Measurements from ENCODE around the gene UBE2QL1.

The UBE2QL1 gene

DNA sequence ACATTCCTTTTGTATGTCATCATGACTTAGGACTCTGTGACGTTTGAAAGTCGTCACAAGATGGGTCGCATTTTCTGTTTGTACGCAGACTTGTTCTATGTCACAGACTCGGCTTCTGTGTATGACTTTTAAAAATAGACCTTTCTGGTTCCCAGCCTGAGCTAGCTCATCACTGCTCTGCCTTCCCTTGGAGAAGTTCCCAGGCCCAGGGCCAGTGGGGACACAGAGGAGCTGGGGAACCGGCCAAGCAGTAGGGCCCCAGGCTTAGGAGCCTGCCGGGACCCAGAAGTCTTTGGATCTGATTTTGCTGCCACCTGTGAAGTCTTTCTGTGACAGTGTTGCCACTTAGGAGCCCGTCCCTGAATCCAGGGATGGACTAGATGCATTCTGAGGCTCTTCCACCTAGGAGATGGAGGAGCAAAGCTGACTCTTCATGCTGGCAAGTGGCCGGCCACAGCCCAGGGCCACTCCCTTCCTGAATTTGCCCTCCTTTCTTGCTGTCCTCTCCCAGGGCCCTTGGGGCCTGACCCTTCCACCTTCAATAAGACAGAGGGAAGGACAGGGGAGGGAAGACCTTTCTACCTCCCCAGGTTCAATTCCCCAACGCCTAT lies 18.1 kb upstream of the UBE2QL1 start:
- no peak for DNase-seq

DNA sequence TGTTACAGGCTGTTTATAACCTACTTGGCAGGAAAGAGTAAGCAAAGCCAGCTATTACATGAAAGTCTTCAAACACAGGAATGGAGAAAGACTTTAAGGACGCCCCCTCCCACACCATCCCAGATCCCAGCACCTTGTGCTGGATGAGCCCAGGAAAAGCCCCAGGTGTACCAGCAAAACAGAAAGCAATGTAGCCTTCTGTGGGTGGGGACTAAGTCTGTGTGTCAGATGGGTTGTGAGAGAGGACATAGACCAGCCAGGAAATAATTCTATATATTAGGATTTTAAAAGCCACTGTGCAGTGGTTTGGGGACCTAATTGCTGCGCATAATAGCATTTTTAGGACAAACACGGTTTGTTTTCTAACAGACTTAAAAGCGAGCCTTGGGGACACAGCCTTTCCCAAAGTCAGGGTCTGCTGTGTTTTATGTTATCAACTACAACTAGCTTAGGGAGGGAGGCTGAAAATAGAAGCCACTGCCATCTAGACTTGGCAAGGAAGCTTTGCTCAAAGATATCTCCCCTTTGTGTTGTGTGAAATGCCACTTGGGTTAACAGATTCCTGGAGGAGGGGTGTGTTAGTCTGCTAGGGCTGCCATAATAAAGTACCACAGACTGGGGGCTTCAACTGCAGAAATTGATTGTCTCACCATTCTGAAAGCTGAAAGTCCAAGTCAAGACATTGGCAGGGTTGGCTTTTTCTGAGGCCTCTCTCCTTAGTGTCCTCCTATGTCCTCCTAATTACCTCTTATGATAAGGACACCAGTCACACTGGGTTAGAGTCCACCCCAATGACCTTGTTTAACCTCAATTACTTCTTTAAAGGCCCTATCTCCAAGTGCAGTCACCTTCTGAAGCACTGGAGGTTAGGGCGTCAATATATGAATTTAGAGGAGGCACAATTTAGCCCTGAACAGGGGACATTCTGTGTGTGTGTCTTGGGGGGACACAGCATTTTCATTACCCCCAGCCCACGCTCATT lies 17.2 kb upstream of the UBE2QL1 start:
- no peak for DNase-seq

DNA sequence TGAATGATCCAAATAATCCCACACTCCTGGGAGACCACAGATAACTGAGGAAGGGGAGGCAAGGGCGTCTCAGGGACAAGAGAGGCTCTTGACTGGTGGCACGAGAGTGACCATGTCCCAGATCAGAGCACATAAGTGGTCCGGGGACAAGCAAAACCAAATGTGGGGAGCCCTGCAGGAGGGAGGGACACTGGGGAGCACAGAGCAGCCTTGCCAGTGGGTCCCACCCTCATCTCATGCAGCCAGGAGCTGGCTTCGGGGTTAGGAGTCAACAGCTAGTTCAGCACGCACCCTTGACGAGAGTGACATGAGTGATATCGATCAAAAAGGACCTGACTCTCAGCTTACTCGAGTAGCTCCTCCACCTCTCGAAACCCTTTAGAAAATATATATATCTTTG lies 16.5 kb upstream of the UBE2QL1 start:
- no peak for DNase-seq

DNA sequence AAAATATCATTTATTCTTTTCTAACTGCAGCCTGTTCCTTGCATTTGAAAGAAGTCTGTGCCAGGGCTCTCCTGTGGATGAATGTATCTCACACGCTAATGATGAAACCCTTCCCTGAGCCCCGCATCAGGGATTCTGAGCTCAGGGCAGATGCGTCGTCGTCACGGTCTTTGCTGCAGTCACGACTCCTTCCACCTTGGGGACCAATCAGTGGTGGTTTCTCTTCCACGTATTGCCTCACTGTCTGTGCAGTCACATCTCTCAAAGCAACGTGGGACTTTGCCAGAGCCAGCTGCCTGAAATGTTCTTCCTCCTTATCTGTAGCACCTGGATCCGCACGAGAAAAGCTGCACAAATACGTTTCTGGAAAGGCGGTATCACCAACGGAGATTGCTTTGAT lies 13.9 kb upstream of the UBE2QL1 start:
- DNase-seq: no peak

DNA sequence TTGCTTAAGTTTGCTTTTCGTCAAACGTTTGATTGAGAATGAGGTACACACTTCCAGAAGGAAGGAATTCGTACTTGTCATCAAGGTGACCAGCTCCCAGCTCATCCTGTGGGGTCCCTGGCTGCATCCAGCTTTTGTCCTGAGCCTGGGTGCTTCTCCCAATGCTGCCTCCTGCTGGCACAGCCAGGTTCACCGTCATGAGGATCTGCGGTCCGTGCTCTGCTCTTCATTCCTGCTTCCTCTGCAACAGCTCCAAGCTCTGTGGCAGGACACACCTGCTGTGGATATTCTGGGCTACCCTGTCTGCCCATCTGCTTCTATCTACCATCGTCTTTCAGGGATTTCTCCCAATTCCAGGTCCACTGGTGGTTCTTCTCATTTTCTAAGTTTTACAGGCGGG lies 13.3 kb upstream of the UBE2QL1 start:
- no peak for DNase-seq

DNA sequence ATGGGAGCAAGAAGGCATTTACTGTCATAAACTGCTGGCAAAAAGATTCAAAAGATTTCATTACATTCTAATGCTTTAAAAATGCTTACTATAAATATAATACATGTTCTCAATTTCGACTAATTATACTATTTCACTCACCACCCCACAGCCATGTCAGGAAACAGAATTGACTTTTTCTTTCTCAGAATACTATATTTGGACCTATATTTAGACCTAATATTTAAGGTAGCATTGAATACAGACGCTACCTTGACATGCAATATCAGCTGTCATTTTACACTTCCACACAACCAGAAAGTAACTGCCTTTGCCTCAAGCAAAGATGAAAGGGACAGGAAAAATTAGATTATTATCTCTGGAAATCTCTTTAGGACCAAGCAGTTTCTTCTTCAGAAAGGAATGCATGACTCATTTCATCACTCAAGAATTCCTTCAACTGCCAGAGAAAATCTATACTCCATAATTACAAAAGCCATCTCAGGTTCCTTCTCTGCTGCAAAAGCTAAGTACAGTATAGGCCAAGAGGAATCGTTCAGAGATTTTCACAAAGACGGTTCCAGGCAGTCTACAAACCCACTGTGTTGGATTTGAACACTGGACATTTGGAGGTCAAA lies 11.8 kb upstream of the UBE2QL1 start:
- peak; percentile 22 for DNase-seq

DNA sequence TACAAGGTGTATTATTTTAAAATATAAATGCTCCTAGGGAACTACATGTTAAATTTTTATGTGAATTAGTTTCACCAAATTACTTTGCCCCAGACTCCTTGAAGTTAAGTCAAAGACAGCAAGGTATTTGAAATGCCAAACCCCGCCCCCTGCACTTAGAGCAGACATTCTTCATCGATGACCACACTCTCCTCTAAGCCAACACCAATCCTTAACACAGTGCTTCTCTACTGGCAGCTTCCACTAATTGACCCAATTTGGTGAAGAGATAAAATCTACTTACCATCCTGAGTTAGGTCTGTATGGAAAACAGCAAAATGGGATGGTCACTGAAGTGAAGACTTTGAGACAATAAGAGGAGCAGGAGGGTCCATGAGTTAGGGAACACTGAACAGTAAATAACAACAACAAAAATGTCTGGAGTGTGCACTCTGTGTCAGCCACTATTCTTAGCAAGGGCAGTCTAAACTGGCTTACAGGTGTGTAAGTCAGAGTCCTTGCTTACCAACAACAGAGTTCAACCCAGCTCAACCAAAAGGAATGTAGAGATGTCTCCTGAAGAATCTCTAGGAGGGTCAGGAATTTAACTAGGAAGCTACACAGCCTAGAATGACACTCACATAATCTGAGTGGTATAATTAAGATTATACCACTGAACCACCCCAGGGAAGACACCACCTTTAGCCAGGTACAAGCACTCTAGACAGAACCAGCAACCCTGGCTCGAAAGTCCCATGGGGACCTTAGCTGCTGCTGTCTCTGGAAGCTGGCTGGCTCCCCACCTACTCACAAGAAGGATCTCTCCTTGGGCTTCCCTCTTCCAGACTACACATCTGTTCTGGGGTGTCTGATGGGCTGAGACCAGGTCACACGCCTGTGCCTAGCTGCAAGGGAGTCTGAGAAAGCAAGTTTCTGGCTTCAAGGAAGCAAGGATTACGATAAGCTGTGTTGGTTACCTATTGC lies 8.8 kb upstream of the UBE2QL1 start:
- no peak for DNase-seq

DNA sequence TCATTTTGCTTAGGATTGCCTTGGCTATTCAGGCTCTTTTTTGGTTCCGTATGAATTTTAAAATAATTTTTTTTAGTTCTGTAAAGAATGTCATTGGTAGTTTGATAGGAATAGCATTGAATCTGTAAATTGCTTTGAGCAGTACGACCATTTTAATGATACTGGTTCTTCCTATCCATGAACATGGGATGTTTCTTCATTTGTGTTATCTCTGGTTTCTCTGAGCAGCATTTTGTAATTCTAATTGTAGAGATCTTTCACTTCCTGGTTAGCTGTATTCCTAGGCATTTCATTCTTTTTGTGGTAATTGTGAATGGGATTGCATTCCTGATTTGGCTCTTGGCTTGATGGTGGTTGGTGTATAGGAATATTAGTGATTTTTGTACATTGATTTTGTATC lies 6.3 kb upstream of the UBE2QL1 start:
- DNase-seq: no peak

DNA sequence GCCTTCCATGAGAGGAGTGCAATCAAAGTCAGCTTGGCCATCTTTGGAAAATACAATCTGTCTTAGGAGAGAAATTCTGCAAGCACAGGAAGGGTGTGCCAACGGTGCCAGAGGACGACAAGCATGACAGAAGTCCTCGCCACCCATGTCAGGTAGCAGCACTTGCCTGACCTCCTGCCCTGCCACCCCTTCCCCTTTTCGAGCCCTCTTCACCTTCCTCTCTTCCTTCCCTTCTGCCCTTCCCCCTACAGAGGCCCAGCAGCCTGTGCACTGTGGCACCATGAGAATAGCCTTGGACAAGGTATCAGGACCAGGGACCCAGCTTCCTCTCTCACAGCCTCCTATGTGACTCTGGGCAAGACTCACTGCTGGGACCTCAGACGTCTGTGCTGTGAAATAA lies 5.3 kb upstream of the UBE2QL1 start:
- no peak for DNase-seq

DNA sequence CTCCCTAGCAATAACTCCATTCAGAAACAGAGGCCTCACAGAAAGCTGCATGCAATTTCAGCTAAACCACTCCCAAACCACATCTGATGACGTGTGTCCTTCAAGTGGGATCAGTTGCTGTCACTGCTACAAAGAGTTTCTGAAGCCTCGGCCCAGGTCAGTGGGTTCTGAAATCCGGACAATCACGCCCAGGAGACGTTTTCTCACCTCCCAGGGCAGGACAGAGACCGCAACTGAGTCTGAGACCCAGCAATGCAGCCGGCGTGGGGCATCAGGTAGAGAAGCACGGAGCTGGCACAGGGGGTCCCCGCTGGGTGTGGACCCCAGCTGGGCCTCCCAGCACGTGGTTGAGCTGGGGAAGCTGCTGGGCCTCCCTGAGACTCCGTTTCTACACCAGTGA lies 2.6 kb upstream of the UBE2QL1 start:
- no peak for DNase-seq

DNA sequence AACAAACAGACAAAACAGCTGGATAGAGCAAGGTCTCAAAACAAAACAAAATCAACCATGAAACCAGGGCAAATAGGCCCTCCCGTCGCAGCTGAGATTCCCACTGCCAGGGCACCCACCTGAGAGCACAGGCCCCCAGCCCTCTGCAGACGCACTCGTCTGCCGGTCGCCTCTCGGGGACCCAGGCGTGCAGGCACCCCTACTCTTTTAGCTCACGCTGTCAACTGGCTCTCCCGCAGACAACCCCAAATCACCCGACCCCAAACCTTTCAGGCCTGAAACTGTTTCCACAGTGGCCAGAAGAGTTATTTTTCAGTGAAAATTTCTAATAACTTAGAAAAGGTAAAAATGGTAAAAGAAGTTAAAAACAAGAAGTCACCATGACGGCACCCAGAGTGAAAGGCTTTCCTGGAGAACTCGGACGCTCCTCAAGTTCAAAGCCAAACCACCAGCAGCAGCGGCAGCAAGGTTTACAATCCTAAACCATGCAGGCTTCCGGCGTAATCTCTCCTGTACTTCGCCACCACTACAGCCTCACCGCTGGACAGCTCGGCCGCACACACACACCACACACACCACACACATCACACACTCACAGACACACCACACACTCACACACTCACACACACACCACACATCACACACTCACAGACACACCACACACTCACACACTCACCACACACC lies 1.9 kb upstream of the UBE2QL1 start:
- no peak for DNase-seq

DNA sequence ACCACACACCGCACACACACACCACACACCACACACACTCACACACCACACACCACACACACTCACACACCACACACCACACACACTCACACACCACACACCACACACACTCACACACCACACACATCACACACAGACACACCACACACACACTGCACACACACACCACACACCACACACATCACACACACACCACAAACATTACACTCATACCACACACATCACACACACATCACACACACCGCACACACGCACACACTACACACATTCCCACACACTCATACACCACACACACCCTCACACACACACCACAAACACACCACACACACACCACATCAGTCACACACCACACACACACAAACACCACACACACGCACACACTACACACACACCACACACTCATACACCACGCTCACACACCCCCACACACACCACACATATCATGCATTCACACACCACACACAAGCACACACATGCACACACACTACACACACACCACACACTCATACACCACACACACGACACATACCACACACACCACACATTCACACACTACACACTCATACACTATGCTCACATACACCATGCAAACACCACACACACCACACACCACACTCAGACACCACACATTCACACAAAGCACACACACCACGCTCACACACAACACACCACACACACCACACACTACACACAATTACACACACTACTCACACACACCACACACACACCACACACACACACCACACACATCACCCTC lies 1.1 kb upstream of the UBE2QL1 start:
- no peak for DNase-seq

DNA sequence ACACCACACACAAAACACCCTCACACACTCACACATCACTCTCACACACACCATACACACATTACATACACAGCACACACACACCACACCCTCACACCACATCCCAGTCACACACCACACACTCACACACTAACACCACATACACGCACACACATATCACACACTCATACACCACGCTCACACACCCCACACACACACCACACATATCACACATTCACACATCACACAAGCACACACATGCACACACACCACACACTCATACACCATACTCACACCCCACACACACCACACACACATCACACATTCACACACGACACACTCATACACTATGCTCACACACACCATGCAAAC lies 543 bp upstream of the UBE2QL1 start:
- DNase-seq: no peak

DNA sequence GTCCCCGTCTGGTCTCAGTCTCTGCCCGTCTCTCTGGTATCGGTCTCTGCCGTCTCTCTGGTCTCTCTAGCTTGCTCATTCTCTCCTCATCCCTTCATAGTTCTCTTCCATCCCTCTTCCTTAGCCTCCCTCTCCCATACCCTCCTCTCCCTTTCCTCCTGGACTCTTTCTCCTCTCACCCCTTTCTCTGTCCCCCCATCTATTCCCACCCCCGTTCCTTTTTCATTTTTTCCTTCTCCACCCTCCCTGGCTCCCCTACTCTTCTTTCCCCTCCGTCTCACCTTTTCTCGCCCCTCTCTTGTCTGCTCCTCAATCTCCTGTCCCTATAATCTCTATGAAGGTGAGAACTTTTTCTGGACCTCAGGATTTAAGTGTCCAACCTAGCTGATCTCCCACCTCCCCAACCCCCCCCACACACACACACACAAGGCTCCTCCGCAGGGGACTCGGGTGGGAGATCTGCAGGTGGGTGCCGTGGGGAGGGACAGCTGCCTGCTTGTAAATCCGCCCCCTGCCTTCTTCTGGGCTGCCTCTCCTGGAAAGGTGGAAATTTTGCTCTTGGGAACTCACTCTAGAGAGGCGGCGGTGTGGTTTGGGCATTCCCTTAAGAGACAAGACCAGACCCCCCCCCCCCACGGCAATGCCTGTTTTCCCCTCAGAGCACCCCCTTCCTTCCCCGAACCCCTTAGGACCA lies 953 bp downstream of the UBE2QL1 start:
- no peak for DNase-seq

DNA sequence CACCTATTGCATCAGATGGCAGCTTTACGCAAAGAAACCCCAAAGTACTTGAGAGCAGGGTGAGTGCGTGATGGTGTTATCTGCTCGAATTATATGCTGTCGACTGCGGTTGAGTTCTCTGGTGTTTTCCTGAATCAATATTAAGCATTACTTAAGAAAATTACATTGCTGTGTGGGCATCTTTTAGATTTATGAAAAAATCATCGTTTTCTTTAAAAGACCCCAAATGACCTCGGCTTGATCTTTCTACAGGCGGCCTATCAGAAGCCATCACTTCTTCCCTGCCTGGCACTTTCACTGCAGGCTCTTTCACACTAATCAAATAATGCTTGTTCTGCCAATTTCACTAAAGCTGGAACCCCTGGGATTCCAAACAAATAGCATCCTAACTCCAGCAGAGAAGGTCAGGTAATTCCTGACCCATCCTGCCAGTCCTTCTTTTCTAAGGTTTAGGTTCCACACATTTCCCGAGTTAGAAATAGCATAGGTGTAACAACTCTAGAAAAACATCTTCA lies 1.7 kb downstream of the UBE2QL1 start:
- no peak for DNase-seq

DNA sequence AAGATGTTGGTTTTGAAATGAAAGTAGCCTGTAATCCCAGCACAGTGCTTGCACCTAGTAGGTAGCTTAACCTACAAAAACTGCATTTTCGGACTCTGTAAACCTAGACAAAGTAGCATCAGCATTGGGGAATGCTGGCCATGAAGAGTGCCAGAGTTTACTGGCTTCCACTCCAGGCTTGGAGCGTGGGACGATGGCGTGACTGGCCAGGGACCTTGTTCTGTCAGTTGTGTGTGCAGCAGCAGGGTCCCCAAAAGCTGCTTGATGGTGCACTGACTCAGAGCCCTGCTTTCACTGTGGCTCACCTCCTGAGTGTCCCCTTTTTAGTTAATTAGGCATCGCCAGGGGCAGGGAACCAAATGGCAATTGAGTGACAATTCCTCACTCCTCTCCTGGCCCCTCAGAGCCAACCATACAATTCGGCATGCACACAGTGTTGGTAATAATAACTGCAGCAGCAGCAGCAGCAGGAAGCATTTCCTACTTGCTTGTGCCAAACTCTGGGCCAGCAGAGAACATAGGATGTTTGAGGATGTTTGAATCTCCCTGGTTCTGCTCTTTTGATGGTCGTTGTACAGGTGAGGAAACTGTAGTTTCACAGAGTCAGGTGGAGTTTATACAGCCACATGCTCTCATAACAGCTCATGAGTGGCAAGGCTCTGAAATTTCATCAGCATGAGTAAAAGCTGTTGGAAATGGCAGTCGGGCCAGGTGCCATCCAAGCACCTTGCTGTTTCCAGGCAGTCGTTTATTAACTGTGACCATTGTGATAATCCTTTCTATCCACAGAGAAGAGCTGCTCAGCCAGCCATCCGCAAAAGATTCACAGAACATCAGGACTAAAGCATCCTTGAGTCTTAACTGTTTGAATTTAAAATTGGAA lies 4.2 kb downstream of the UBE2QL1 start:
- DNase-seq: no peak

DNA sequence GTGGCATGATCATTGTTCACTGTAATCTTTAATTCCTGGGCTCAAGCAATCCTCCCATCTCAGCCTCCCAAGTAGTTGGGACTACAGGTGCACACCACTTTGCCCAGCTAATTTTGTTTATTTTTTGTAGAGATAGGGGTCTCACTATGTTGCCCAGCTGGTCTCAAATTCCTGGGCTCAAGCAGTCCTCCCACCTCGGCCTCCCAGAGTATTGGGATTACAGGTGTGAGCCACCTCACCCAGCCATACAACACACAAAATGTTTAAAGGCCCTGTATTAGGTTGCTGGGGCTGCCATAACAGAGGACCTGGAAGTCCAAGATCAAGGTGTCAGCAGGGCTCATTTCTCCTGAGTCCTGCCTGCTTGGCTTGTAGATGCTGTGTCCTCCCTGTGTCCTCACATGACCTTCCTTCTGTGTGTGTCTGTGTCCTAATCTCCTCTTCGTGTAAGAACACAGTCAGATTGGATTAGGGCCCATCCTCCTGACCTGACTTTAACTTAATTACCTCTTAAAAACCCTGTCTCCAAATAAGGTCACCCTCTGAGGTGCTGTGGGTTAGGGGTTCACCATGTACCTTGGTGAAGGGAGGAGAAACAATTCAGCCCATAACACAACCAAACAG lies 5.4 kb downstream of the UBE2QL1 start:
- DNase-seq: no peak

DNA sequence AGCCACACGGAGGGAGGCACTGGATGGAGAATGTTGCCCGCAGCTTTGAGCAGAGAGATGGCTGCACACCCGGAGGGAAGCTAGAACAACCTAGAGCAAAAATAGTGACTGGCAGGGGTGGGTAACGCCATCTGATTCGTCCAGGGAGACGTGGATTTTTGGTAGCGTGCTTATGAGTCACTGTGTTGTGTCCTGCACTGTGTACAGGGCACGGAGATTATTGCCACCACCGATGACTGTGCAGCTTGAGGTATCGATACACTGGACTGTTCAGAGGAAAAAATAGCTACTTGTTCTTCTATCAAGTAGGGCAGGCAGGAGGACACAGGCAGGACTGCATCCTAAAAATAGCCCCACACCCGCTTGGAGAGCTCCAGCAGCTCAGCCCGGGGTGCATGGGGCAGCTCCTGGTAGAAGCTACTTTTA lies 6.0 kb downstream of the UBE2QL1 start:
- DNase-seq: no peak
